Thyroid gland (tissue), 4 donors: ENCODE measurements around the gene CABP5. TPM values are rescaled to one million over a fixed set of nuclear protein-coding genes. Genes with fewer than 3 reads are reported as not detected.

Experiments used
- DNase-seq, 2 donors: peaks; one replicate each; pipeline ENCODE4 v3.0.0-alpha.2; 2019
- H3K27ac ChIP-seq, 3 donors: fragments of 200-600 bp; sonication (generic); 1 replicate in 2 of 3; 2 replicates in 1 of 3; pipeline ENCODE4 v1.5.1; 2016 to 2019; ENCODE audit warnings: mild to moderate bottlenecking in 1 of 3, moderate library complexity in 1 of 3
- H3K27me3 ChIP-seq: fragments of 200-600 bp; sonication (generic); one replicate; pipeline ENCODE4 v1.5.1; 2019
- H3K36me3 ChIP-seq, 2 donors: fragments of 200-600 bp; sonication (generic); one replicate each; pipeline ENCODE4 v1.5.1; 2016 to 2019
- H3K4me1 ChIP-seq, 2 donors: fragments of 200-600 bp; sonication (generic); one replicate each; pipeline ENCODE4 v1.5.1; 2017 to 2019
- H3K4me3 ChIP-seq, 3 donors: fragments of 200-600 bp; sonication (generic); replicated peaks in 1 of 3; 1 replicate in 2 of 3; 2 replicates in 1 of 3; pipeline ENCODE4 v1.5.1; 2016; ENCODE audit warnings: mild to moderate bottlenecking in 1 of 3
- H3K9me3 ChIP-seq: fragments of 200-600 bp; sonication (generic); one replicate; pipeline ENCODE4 v1.5.1; 2017
- CTCF ChIP-seq, 6 experiments: fragments of 200-600 bp in 3 of 6; fragments of 450-650 bp in 3 of 6; sonication (generic) in 3 of 6; IDR thresholded peaks; one replicate each; pipeline ENCODE4 v1.5.1; 2016 to 2019; ENCODE audit warnings: antibody characterized with exemption in 6 of 6, mild to moderate bottlenecking in 2 of 6, inconsistent platforms in 1 of 6, moderate library complexity in 1 of 6
- POLR2A ChIP-seq, 2 donors: fragments of 450-650 bp; IDR thresholded peaks; one replicate each; pipeline ENCODE4 v1.6.1; 2017; ENCODE audit warnings: antibody characterized with exemption in 2 of 2, mild to moderate bottlenecking in 2 of 2, moderate library complexity in 1 of 2
- WGBS, 2 donors: methylation state at CpG; one replicate each; pipeline ENCODE4 v1.1.5; 2017; 5-methylcytosine and 5-hydroxymethylcytosine counted together
- intact Hi-C: fragments of 100-400 bp; cut with DNase I; formaldehyde crosslinking; loops from one replicate; pipeline ENCODE4 v1.15.1; 2023
- total RNA-seq, 4 donors: library from RNA; depleted of rRNA; stranded (reverse); fragments of >200 nt; gene quantifications; one replicate each; pipeline ENCODE4 v1.2.3, GENCODE V29; 2016

CABP5 gene
- total RNA-seq, 4 donors from 2014 or later, result not detected

- no peak for DNase-seq
- Histone ChIP-seq H3K36me3 (no peaks in the 10 kb centered on the region), H3K9me3 (no peaks in the 10 kb centered on the region), H3K4me1 (no peaks in the 10 kb centered on the region), H3K4me3 (no peak overlapping the region), H3K27me3 (no peaks in the 10 kb centered on the region), H3K27ac (no peak overlapping the region)
- 67 to 71% methylated on average over 10 of the region's 10 CpGs for WGBS, 2 donors
- intact Hi-C loops, result no loop called here
- TF ChIP-seq CTCF (IDR thresholded peaks at IDR 0.05), result no peak
Measured at GRCh38 chr19:48030073-48030472, 13.8 kb downstream of the CABP5 start.

GRCh38 chr19:48029431-48029830, 14.4 kb downstream of the CABP5 start:
- intact Hi-C loops, result no loop called here
- Histone ChIP-seq H3K27me3 (no peaks in the 10 kb centered on the region), H3K9me3 (no peaks in the 10 kb centered on the region), H3K36me3 (no peaks in the 10 kb centered on the region), H3K4me1 (no peaks in the 10 kb centered on the region), H3K27ac (no peak overlapping the region), H3K4me3 (no peak overlapping the region)
- 74 to 76% methylated on average over 7 of the region's 7 CpGs for WGBS, 2 donors
- TF ChIP-seq POLR2A (IDR thresholded peaks at IDR 0.05), result no peak
- no peak for TF ChIP-seq CTCF (IDR thresholded peaks at IDR 0.05)
- no peak for DNase-seq

- H3K9me3 ChIP-seq, result no peaks in the 10 kb centered on the region
- H3K27me3 ChIP-seq, result no peaks in the 10 kb centered on the region
- no peak overlapping the region for H3K27ac ChIP-seq
- intact Hi-C loops, result no loop called here
- no peaks in the 10 kb centered on the region for H3K4me1 ChIP-seq
- no peak overlapping the region for H3K4me3 ChIP-seq
- WGBS, 2 donors, result 65 to 70% methylated on average over 3 of the region's 3 CpGs
- H3K36me3 ChIP-seq, result no peaks in the 10 kb centered on the region
- TF ChIP-seq POLR2A (IDR thresholded peaks at IDR 0.05), result no peak
- TF ChIP-seq CTCF (IDR thresholded peaks at IDR 0.05), result no peak
- DNase-seq, result no peak
Measured at GRCh38 chr19:48025480-48025879, 18.4 kb downstream of the CABP5 start.

GRCh38 chr19:48023518-48023917, 20.4 kb downstream of the CABP5 start:
- Histone ChIP-seq H3K4me1 (no peaks in the 10 kb centered on the region), H3K27ac (no peak overlapping the region), H3K4me3 (no peak overlapping the region), H3K9me3 (no peaks in the 10 kb centered on the region), H3K36me3 (no peaks in the 10 kb centered on the region), H3K27me3 (no peaks in the 10 kb centered on the region)
- intact Hi-C loops, result no loop called here
- WGBS, 2 donors, result 91 to 94% methylated on average over 3 of the region's 3 CpGs
- DNase-seq, result no peak
- TF ChIP-seq POLR2A (IDR thresholded peaks at IDR 0.05) (no peak), CTCF (IDR thresholded peaks at IDR 0.05) (no peak)

- intact Hi-C loops, result no loop called here
- WGBS, 2 donors, result 76 to 79% methylated on average over 2 of the region's 2 CpGs
Measured at GRCh38 chr19:48023011-48023410, 20.9 kb downstream of the CABP5 start.

More at GRCh38 chr19:48023011-48023410, 20.9 kb downstream of the CABP5 start:
- no peak overlapping the region for H3K4me3 ChIP-seq
- no peaks in the 10 kb centered on the region for H3K36me3 ChIP-seq
- H3K9me3 ChIP-seq, result no peaks in the 10 kb centered on the region
- H3K27ac ChIP-seq, result no peak overlapping the region
- TF ChIP-seq POLR2A (IDR thresholded peaks at IDR 0.05) (no peak), CTCF (IDR thresholded peaks at IDR 0.05) (no peak)
- H3K4me1 ChIP-seq, result no peaks in the 10 kb centered on the region
- no peak for DNase-seq
- H3K27me3 ChIP-seq, result no peaks in the 10 kb centered on the region
